Heart right ventricle (tissue), 16 donors: ENCODE data around the gene CEND1. TPM values are rescaled to one million over a fixed set of nuclear protein-coding genes. Genes with fewer than 3 reads are reported as not detected.

Experiments
- ATAC-seq, 8 donors: fragments of 200-7000 bp; cut with Tn5 transposase; one replicate each; pipeline ENCODE4 v1.9.1; 2020; ENCODE audit warnings: mild to moderate bottlenecking in 8 of 8, moderate library complexity in 8 of 8, moderate number of reproducible peaks in 1 of 8
- DNase-seq, 2 donors: peaks; one replicate each; pipeline ENCODE4 v3.0.0-alpha.2; 2020
- H3K27ac ChIP-seq, 10 donors: fragments of 200-600 bp; sonication (generic) in 2 of 10; one replicate each; pipeline versions ENCODE4 v1.5.0 to v1.8.0; 2020 to 2022; ENCODE audit warnings: mild to moderate bottlenecking in 3 of 10
- H3K27me3 ChIP-seq, 7 donors: fragments of 200-600 bp; one replicate each; pipeline ENCODE4 v1.8.0; 2021 to 2022; ENCODE audit warnings: mild to moderate bottlenecking in 2 of 7
- H3K36me3 ChIP-seq, 9 donors: fragments of 200-600 bp; sonication (generic) in 1 of 9; one replicate each; pipeline versions ENCODE4 v1.5.0 to v1.8.0; 2020 to 2022; ENCODE audit warnings: mild to moderate bottlenecking in 2 of 9
- H3K4me1 ChIP-seq, 9 donors: fragments of 200-600 bp; sonication (generic) in 1 of 9; one replicate each; pipeline versions ENCODE4 v1.5.0 to v1.8.0; 2020 to 2022; ENCODE audit warnings: mild to moderate bottlenecking in 4 of 9
- H3K4me3 ChIP-seq, 10 donors: fragments of 200-600 bp; sonication (generic) in 2 of 10; one replicate each; pipeline versions ENCODE4 v1.5.0 to v1.8.0; 2020 to 2022; ENCODE audit warnings: mild to moderate bottlenecking in 7 of 10, moderate library complexity in 2 of 10
- H3K9me3 ChIP-seq, 11 donors: fragments of 200-600 bp in 10 of 11; sonication (generic) in 2 of 11; one replicate each; pipeline versions ENCODE4 v1.5.0 to v1.8.0; 2013 to 2022; ENCODE audit warnings: mild to moderate bottlenecking in 2 of 11, control low read depth in 1 of 11, moderate library complexity in 1 of 11
- WGBS, 2 donors: extraction: QIAGEN DNeasy Blood & Tissue Kit; methylation state at CpG; one replicate each; pipeline ENCODE4 v1.1.7; 2013; ENCODE audit warnings: inconsistent platforms in 1 of 2; 5-methylcytosine and 5-hydroxymethylcytosine counted together
- intact Hi-C, 10 donors: fragments of 100-400 bp; cut with DNase I; formaldehyde crosslinking; loops; one replicate each; pipeline versions ENCODE4 v1.11.1 to v1.14.2; 2022
- polyA plus RNA-seq, 2 donors: library from polyadenylated mRNA; stranded (reverse); fragments of 200-250 nt; gene quantifications; one replicate each; pipeline ENCODE4 v1.2.3, GENCODE V29; 2013
- total RNA-seq, 10 donors: library from RNA; stranded (reverse); fragmentation: NEBNext Ultra II Directional in 3 of 10; extraction: Animal tissue kit (Norgen Biotek cat#: 25700) in 3 of 10; gene quantifications; one replicate each; pipeline versions ENCODE4 v1.2.1 to v1.2.4, GENCODE V29; 2021 to 2023
- TF ChIP-seq, protein P1 (sequence below), 9 donors: fragments of 200-600 bp; sonication (generic) in 2 of 9; IDR thresholded peaks; one replicate each; pipeline versions ENCODE4 v1.5.0 to v1.8.0; 2021 to 2022; ENCODE audit warnings: antibody characterized with exemption in 9 of 9, mild to moderate bottlenecking in 5 of 9, moderate library complexity in 1 of 9
- donor health status: Arrhythmogenic right ventricular cardiomyopathy.
- donor health status: ischemic (EF 13 %, LVEDD 7.1; RV severe dilation, severe dysfunction).
- donor health status: healthy with polysubstance abuse.
- donor health status: DM: no; HTN: yes; CAD: no.
- donor health status: DM: no; HTN: no; CAD: no.
- donor health status: ischemic (EF 25% LVEDD 6.9; RV normal size, moderate dysfunction).
- donor health status: ischemic (EF 25% LVEDD 5.7; RV mildly dilated, moderate dysfunction).
- donor health status: healthy.
- donor health status: DM: yes; HTN: yes; CAD: no.
- donor health status: Ischemic cardiomyopathy.
- donor health status: ischemic (EF 35%, LVEDD 5.7; RV mildly dilated, moderate dysfunction).
- donor health status: nonischemic (EF 11% LVEDD 7.7; RV severe dilation, severe dysfunction).
- donor health status: DM: yes; HTN: yes; CAD: no.
- donor health status: PGD.
- donor health status: ischemic (EF 29% LVEDD 5.4; RV normal size, mild dysfunction).
- donor health status: nonischemic (EF 23%, LVEDD 6.1; RV moderate dilation, normal function).

Gene CEND1
- total and polyA plus RNA-seq, 12 donors = 0.22 to 0.80 (median 0.53) TPM; not detected in 1

DNA sequence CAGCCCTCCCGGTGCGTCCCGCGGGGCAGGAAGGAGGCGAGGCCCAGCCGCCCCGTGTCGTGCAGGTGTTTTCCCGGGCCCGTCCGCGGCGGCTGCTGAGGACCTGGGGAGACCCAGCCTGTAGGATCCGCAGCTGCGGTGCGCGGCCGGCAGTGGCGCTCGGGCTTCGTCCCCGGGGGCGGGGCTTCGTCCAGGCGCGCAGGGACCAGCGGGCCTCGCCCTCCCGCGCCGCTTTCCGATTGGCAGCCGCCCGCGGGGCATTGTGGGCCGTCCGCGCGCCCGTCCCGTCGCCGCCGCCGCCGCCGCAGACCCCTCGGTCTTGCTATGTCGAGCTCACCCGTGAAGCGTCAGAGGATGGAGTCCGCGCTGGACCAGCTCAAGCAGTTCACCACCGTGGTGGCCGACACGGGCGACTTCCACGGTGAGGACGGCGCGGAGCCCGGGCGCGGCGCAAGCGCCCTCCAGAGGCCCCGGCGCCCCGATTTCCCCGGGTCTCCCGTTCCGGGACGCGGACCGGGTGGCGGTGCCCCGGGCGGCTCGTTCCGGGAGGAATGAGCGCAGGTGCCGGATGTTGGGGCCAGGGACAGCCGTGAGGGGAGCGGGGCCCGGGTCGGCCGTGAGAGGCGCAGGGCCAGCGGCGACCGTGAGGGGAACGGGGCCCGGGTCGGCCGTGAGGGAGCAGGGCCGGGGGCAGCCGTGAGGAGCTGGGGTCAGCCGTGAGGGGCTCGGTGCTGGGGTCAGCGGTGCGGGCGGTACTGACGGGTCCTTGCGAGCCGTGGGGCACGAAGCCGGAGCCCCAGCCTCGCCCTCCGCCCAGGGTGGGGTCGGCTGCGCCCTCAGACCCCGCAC, 42.5 kb downstream of the CEND1 start, which contains the start of gene TALDO1:
Gene TALDO1, plus strand, starts transcription at position 307 of the 849 bp plus-strand sequence. Its CDS starts 18 bp downstream, at position 325.
- 0 to 1% methylated on average over 105 to 112 of the region's 112 CpGs for WGBS, 2 donors
- Histone ChIP-seq H3K9me3 (no peaks in the 10 kb centered on the region), H3K36me3 (peaks cover 0 to 10% (median 0%) of the 10 kb centered on the region in 9 donors), H3K4me1 (peaks cover 3 to 35% (median 27%) of the 10 kb centered on the region in 9 donors), H3K4me3 (peak within 1 kb of the TSS; percentile 84 to 99 (median 95)), H3K27ac (peak within 1 kb of the TSS; percentile 19 to 95 (median 90)), H3K27me3 (no peaks in the 10 kb centered on the region)
- TF ChIP-seq, protein P1, sequence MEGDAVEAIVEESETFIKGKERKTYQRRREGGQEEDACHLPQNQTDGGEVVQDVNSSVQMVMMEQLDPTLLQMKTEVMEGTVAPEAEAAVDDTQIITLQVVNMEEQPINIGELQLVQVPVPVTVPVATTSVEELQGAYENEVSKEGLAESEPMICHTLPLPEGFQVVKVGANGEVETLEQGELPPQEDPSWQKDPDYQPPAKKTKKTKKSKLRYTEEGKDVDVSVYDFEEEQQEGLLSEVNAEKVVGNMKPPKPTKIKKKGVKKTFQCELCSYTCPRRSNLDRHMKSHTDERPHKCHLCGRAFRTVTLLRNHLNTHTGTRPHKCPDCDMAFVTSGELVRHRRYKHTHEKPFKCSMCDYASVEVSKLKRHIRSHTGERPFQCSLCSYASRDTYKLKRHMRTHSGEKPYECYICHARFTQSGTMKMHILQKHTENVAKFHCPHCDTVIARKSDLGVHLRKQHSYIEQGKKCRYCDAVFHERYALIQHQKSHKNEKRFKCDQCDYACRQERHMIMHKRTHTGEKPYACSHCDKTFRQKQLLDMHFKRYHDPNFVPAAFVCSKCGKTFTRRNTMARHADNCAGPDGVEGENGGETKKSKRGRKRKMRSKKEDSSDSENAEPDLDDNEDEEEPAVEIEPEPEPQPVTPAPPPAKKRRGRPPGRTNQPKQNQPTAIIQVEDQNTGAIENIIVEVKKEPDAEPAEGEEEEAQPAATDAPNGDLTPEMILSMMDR (IDR thresholded peaks at IDR 0.05) = peak in 4 of 9 donors; percentile 13 to 49 (median 37)
- peak; percentile 90 to 93 for DNase-seq
- peak; percentile 97 to 99 (median 98) for ATAC-seq
- intact Hi-C loops = no loop called here

DNA sequence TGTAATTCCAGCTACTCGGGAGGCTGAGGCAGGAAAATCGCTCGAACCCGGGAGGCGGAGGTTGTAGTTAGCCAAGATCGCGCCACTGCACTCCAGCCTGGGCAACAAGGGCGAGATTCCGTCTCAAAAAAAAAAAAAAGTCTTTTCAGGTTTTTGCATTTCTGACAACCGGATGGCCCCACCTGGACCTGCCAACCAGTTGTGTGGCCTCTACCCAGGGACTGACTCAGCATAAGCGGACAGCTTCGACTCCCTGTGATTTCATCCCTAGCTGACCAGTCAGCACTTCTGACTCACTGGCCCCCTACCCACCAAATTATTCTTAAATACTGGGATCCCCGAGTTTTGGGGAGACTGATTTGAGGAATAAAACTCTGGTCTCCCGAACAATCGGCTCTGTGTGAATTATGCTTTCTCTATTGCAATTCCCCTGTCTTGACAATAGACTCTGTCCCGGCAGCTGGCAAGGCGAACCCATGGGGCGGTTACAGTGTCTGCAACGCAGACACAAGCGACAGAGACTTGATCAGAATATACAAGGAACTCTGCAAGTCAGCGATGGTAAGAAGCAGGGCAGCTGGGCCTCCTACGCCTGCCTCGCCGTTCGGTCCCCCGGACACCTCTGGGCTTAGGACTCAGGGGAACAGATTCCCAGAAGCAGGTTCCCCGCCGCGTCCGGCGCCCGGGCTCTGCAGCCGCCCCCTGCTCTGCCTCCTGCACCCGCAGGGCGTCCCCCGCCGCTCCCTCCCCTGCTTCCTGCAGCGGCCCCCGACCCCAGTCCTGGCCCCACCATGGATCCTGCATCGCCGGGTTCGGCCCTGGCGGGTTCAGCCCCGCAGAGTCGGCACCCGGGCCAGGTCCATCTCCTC, 43.4 kb downstream of the CEND1 start:
- no peaks in the 10 kb centered on the region for H3K9me3 ChIP-seq
- TF ChIP-seq, protein P1 (IDR thresholded peaks at IDR 0.05) = no peak
- peak in 7 of 8 donors; percentile 4 to 46 (median 27) for ATAC-seq
- peaks cover 0 to 2% (median 0%) of the 10 kb centered on the region in 9 donors for H3K36me3 ChIP-seq
- no peak for DNase-seq
- intact Hi-C loops = no loop called here
- H3K27me3 ChIP-seq = no peaks in the 10 kb centered on the region
- WGBS, 2 donors = 26 to 27% methylated on average over 45 to 46 of the region's 46 CpGs
- H3K27ac ChIP-seq = peak overlapping the region in 9 of 10 donors; percentile 81 to 95 (median 90)
- H3K4me3 ChIP-seq = peak overlapping the region; percentile 84 to 99 (median 95)
- H3K4me1 ChIP-seq = peaks cover 3 to 39% (median 27%) of the 10 kb centered on the region in 9 donors

DNA sequence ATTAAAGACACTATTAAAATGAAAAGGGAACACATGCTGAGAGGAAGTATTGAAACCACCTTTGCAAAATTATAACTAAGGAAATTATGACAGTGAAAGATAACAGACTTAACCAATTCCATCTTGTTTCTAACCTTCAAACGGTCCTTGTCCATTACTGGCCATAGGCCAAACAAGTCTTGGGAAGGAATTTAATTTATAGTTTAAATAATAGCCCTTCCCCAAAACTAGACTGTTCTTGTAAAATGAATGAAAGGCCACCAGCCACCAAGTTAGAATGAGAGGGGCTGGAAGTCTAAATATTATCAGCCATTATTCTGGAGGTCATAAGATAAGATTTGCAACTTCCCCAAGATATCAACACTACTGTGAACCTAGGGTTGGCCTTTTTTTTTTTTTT, 44.5 kb downstream of the CEND1 start:
- H3K9me3 ChIP-seq = no peaks in the 10 kb centered on the region
- no peaks in the 10 kb centered on the region for H3K36me3 ChIP-seq
- DNase-seq (no peak), ATAC-seq (no peak)
- 28 to 40% methylated on average over 1 of the region's 1 CpG for WGBS, 2 donors
- TF ChIP-seq, protein P1 (IDR thresholded peaks at IDR 0.05) = no peak
- intact Hi-C loops = no loop called here
- H3K4me3 ChIP-seq = no peak overlapping the region
- peaks cover 3 to 39% (median 27%) of the 10 kb centered on the region in 9 donors for H3K4me1 ChIP-seq
- no peaks in the 10 kb centered on the region for H3K27me3 ChIP-seq
- H3K27ac ChIP-seq = peak overlapping the region in 1 of 10 donors; percentile 29
